NCI-H128 (cell line): ENCODE measurements around the gene XRCC6.
"Not testable (repeated sequence)": the region's sequence is repeated elsewhere in the genome, so short reads cannot be mapped to it uniquely, and the experiment has no call there.

Experiments used
- DNase-seq: peaks from one replicate; lab custom pipeline; 2025; ENCODE audit not compliant: unreplicated experiment; lab: John Stamatoyannopoulos, UW

The XRCC6 gene

DNA sequence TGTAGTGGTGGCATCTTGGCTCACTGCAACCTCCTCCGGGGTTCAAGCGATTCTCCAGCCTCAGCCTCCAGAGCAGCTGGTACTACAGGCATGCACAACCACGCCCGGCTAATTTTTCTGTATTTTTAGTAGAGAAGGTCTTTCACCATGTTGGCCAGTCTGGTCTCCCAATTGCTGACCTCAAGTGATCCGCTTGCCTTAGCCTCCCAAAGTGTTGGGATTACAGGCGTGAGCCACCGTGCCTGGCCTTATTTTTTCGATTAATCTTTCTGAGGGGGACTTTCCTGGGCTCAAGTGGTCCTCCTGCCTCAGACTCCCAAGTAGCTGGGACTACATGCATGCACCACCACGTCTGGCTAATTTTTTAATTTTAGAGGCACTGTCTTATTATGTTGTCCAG lies 62.0 kb downstream of the XRCC6 start:
- no peak for DNase-seq

DNA sequence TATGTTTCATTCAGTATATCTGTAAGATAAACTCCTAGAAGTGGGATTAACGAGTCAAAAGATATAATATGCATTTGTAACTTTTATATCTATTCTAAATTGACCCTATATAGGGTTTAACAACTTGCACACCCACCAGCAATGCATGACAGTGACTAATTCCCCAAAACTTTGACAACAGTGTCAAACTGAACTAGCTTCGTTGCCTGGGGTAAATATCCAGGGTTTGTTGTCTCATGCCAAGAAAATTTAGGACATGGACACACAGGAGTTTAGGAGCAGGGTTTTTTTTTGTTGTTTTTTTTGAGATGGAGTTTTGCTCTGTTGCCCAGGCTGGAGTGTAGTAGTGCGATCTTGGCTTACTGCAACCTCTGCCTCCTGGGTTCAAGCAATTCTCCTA lies 62.5 kb downstream of the XRCC6 start:
- DNase-seq, result no peak

DNA sequence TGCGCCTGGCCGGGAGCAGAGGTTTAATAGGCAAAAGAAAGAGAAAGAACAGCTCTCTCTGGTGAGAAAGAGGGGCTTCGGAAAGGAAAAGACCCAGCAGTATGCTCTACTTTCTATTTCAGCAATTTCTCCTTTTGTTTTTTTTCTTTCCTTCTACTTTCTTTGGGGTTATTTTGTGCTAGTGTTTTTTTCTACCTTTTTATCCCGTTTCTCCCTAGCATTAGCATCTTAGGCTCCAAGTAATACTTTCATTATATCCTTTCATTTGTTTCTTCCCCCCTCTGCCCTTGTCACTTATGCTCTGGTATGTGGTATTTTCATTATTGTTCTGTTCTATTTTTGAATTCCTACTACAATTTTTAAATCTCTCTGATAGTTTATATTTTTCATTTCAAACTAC lies 63.1 kb downstream of the XRCC6 start:
- DNase-seq, result no peak

DNA sequence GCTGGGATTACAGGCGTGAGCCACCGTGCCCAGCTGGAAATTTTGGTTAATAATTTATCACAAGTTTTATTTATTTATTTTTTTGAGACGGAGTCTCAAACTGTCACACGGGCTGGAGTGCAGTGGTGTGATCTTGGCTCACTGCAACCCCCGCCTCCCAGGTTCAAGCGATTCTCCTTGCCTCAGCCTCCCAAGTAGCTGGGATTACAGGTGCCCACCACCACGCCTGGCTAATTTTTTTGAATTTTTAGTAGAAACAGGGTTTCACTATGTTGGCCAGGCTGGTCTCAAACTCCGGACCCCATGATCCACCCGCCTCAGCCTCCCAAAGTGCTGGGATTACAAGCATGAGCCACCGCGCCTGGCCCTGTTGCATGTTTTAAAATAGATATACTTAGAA lies 65.8 kb downstream of the XRCC6 start:
- DNase-seq, result not testable (repeated sequence)

DNA sequence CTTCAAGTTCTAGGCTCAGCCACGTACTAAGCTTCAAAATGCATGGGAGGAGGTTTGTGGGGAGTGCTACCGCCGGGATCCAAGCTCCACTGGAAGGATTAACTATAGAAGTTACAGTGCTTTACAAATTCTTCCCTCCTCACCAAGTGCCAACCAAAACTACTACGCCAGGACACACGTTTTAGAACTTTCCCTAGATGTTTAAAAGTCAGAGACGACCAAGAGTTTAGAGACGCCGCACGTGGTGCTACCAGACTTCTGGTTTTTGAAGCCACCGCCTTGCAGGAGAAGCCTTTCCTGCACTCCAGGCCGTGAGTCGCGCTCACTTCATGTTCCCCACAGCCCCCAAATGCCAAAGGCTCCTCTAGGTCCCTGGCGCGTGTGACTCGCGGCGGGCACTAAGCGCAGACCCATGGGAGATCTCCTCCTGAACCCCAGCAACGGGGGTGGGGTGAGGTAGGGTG lies 66.8 kb downstream of the XRCC6 start:
- DNase-seq, result no peak

DNA sequence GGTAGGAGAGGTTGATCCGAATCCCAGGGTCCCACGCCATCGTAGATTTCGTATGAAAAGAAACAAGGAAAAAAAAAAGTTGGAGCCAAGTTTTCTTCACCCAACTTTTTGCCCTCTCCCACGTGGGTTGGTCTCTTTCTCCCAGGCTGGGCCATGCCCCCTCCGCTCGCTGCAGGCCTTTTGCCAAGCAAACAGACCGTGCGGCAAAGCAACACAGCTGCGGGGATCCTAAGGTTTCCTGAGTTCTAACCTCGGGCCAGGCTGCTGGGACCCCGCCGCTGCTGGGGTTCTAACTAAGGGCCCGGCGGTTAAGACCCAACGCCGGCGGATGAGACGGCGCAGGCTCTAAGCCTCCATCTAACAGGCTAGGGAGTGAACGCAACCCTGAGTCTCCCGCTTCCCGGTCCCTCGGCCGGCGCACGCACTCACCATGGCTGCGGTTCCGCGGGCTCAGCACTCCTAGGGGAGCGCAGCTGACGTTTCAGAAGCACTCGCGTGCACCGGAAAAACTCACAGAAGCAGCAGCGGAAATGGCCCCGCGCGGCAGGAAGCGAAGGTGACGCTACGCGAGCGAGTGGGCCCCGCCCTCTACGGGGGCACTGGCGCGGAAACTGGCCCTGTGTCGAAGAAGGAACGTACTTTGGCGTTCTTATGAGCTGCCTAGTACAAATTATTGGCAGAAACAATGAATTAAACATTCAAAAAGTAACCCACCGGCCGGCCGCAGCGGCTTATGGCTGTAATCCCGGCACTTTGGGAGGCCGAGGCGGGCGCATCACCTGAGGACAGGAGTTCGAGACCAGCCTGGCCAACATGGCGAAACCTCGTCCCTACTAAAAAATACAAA lies 67.5 kb downstream of the XRCC6 start, which contains the start of gene SNU13:
Gene SNU13, minus strand, starts transcription at position 503 of the 847 bp plus-strand sequence. Its CDS starts 71 bp downstream, at position 432.
- DNase-seq, result peak; percentile 30

DNA sequence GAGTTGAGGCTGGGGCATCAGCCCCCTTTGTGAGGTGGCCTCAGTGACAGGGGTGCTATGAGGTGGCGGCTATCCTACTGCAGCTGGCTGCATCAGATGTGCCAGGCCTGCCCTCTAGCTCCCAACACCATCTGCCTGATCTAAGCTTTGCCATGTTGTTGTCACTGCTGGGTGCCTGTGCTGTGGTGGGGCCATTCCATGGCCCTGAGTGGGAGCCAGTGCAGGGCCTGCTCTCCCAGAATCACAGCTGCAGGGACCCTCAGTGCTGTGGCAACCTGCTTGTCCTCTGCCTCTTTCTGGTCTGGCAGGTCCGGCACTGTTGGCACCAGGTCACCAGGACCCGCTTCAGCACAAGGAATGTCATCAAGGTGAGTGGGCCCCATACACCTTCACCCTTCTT lies 69.4 kb downstream of the XRCC6 start:
- DNase-seq, result no peak

DNA sequence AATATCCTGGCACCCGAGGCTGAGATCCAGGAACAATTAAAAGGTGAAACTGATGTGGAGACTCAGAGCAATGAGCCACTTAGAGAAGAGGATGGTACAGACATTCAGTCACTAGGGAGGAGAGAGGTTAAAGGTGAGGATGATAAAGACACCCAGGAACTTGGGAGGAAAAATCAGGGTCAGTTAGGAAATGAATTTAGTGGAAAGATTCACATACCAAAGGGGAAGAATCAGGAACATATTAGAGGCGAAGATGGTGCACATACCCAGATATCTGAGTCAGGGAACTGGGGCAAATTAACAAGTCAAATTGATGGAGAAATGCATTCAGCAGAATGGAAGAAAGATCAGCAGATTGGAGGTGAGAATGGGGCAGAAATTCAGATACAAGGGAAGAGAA lies 74.1 kb downstream of the XRCC6 start:
- no peak for DNase-seq

DNA sequence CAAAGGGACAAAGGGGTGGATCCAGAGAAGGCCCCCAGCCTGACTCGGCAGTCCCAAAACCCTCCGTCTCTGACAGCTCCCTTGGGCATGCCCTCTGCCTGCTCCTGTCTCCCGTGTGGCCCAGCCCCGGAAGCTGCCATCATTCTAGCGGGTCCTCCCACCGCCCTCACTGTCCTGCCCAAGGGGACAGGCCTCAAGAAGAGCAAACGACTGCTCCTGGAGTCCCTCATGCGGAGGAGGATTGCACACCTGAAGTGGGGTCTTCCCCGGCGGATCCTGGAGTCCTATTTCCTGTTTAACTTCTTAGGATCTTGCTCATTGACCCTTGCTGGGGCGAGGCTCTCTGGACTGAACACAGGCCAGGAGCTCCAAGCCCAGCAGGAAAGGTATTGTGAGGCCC lies 75.6 kb downstream of the XRCC6 start:
- no peak for DNase-seq

DNA sequence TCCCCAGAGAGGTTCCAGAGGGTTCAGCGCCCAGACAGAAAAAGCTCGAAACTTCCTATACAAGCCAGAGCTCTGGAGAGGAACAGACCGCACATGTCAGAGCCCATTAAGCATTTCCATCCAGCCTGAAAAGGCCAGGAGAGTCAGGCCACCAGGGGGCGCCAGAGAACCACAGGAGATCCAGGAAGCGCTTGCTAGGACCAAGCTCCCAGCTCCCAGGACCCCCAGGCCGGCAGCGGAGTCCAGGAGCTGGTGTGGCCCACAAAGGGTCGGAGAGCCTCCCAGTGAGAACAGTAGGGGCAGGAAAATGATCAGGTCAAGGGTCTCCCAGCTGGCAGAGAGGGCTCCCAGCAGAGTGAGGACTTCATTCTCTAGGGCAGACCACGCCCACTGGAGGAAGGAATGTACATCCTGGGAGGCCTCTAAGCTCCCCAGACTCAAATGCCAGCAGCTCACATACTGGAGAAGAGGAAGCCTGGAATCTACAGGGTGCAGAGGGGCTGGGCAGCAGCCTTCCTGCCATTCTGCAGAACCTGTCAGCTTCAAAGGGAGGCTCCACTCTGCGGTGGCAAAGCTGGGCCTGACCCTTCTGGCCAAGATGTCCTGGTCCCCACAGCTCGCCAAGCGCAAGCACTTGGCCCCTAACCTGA lies 76.2 kb downstream of the XRCC6 start:
- peak; percentile 35 for DNase-seq

DNA sequence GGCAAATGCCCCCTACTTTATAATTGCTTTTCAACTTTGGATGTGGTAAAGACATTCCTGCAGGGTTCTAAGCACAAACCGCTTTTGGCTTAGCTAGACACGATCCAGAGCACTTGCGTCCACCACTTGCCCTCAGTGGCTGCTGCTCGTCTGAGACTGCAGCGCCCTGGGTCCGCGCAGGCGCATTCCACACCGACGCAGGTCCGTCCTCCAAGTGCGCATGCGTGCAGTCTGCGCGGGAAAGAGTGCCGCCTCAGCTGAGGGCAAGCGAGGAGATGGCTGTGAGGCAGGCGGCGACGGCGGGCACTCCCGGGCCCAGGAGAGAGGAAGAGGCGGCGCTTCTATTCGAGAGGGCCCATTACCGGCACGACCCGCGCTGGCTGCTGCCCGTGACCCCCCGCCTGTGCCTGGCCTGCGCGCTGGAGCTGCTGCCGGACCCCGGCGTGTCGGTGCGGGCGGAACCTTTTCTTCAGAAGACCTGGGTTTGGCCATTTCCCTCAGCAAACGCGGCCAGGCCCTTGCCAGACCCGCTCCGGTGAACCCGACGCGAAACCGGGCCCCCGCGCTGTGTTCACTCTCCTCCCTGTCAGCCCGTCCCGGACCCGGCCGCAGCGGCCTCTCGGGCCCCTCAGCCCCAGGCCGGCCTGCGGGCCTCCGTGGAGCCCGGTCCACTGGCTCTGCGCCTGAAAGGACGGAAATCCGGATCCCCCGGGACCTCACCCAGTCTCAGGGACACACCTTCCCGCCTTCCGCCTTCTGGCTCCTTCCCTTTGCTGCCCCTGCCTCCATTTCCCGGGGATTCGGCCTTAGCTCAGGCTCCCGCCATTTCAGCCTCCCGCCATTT lies 78.4 kb downstream of the XRCC6 start, which contains the start of gene MEI1:
Gene MEI1, plus strand, starts transcription at position 240 of the 844 bp plus-strand sequence. Its CDS starts 36 bp downstream, at position 276.
- DNase-seq, result no peak

DNA sequence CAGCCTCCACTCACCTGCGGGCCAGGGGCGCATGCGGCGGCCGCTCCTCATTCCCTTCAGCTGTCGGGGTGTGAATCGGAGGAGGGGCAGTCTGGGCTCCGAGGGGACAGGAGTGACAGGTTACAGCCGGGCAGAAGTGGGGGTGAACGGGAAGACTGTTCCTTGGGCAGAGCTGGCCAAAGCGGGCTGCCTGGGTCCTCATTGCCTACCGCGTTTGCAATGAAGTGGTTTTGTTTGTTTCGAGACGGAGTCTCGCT lies 78.9 kb downstream of the XRCC6 start:
- DNase-seq, result no peak

DNA sequence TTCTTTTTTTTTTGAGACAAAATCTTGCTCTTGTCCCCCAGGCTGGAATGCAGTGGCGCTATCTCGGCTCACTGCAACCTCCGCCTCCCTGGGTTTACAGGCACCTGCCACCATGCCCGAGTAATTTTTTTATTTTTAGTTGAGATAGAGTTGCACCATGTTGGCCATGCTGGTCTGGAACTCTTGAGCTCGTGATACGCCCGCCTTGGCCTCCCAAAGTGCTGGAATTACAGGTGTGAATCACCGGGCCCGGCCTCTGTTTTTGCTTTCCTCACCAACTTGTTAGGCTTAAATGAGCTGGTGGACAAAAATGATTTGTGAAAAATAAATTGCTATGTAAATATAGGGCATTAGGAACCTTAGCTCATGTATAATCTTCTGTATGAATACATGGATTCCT lies 81.7 kb downstream of the XRCC6 start:
- no peak for DNase-seq

DNA sequence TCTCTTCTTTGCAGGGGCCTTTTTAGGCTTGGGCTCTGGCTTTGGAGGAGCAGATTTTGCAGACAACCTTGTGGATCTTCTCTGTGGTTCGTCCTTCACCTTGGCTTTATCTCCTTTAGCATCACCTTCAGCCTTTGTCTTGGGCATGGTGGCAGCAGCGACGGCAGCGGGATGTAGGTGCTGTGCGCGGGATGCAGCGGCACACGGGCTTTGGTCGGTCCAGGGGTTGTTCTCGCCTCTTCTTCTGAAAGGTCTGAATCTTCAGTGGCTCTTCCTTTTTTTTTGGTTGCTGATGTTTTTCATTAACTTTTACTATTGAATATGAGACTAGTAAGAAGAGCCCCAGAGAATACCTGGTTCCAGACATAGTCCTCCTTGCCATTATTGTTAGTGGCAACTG lies 88.2 kb downstream of the XRCC6 start:
- no peak for DNase-seq

DNA sequence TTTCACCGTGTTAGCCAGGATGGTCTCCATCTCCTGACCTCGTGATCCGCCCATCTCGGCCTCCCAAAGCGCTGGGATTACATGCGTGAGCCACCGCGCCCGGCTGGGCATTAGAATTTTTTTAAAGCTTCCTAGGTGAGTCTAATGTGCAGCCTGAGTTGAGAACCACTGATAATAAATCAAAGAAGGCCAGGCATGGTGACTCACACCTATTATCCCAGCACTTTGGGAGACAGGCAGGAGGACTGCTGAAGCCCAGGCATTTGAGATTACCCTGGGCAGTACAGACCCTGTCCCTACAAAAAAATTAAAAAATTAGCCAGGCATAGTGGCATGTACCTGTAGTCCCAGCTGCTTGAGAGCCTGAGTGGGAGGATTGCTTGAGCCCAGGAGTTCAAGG lies 91.9 kb downstream of the XRCC6 start:
- DNase-seq, result no peak
